Smooth muscle cell (in vitro differentiated cells): ENCODE measurements around the gene SPG11. TPM values are rescaled to one million over a fixed set of nuclear protein-coding genes. Genes with fewer than 3 reads are reported as not detected.

ENCODE experiments used
- DNase-seq: peaks from one replicate; lab custom pipeline; 2025; ENCODE audit not compliant: unreplicated experiment; lab: John Stamatoyannopoulos, UW
- H2AFZ ChIP-seq: fragments of 200-600 bp; sonication (generic); 2 replicates; pipeline ENCODE4 v1.6.0; 2016; ENCODE audit warnings: antibody characterized with exemption, low read depth, mild to moderate bottlenecking
- H3F3A ChIP-seq: fragments of 200-600 bp; sonication (generic); 2 replicates; pipeline ENCODE4 v1.6.0; 2017; ENCODE audit warnings: antibody characterized with exemption, low read depth
- H3K27ac ChIP-seq: fragments of 200-600 bp; sonication (generic); 2 replicates; pipeline ENCODE4 v1.5.1; 2016; ENCODE audit warnings: low read depth, mild to moderate bottlenecking
- H3K27me3 ChIP-seq: fragments of 200-600 bp; sonication (generic); 2 replicates; pipeline ENCODE4 v1.6.1; 2016; ENCODE audit warnings: low read depth, mild to moderate bottlenecking
- H3K36me3 ChIP-seq: fragments of 200-600 bp; sonication (generic); 2 replicates; pipeline ENCODE4 v1.5.1; 2016; ENCODE audit warnings: low read depth
- H3K4me1 ChIP-seq: fragments of 200-600 bp; sonication (generic); 2 replicates; pipeline ENCODE4 v1.5.1; 2016; ENCODE audit warnings: low read depth
- H3K4me2 ChIP-seq: fragments of 200-600 bp; sonication (generic); 2 replicates; pipeline ENCODE4 v1.6.0; 2016; ENCODE audit warnings: mild to moderate bottlenecking
- H3K4me3 ChIP-seq: fragments of 200-600 bp; sonication (generic); 2 replicates; pipeline ENCODE4 v1.5.1; 2016; ENCODE audit warnings: mild to moderate bottlenecking
- H3K79me2 ChIP-seq: fragments of 200-600 bp; sonication (generic); 2 replicates; pipeline ENCODE4 v1.6.0; 2016; ENCODE audit warnings: low read depth, mild to moderate bottlenecking
- H3K9ac ChIP-seq: fragments of 200-600 bp; sonication (generic); 2 replicates; pipeline ENCODE4 v1.6.0; 2016; ENCODE audit warnings: low read depth
- H3K9me3 ChIP-seq: fragments of 200-600 bp; sonication (generic); replicated peaks from 2 replicates; pipeline ENCODE4 v1.5.1; 2016; ENCODE audit warnings: low read depth
- H4K20me1 ChIP-seq: fragments of 200-600 bp; sonication (generic); 2 replicates; pipeline ENCODE4 v1.6.0; 2016; ENCODE audit warnings: low read depth
- CTCF ChIP-seq: fragments of 200-600 bp; sonication (generic); IDR thresholded peaks from 2 replicates; pipeline ENCODE4 v1.5.1; 2017; ENCODE audit warnings: borderline replicate concordance, mild to moderate bottlenecking, antibody characterized with exemption; ENCODE audit not compliant: insufficient read depth, poor library complexity, severe bottlenecking
- WGBS: methylation state at CpG from one replicate; pipeline ENCODE4 v1.1.7; 2016; ENCODE audit warnings: low lambda C conversion rate; 5-methylcytosine and 5-hydroxymethylcytosine counted together
- polyA plus RNA-seq: library from polyadenylated mRNA; unstranded; fragments of >200 nt; fragmentation: Nextera tagmentation; extraction: Ambion mirVana; gene quantifications from 2 replicates; pipeline ENCODE4 v1.2.1, GENCODE V29; 2016
- total RNA-seq: library from RNA; depleted of rRNA; stranded (reverse); fragments of >200 nt; gene quantifications from 2 replicates; pipeline ENCODE4 v1.2.3, GENCODE V29; 2014

Gene SPG11
- total and polyA plus RNA-seq, 2 experiments from 2014 or later, result 16.2 to 48.6 TPM

GRCh38 chr15:44530653-44531052, 132.8 kb downstream of the SPG11 start:
- no peak for TF ChIP-seq CTCF
- peaks cover 5% of the 10 kb centered on the region for H3F3A ChIP-seq
- DNase-seq, result no peak
- H3K36me3 ChIP-seq, result peaks cover 3% of the 10 kb centered on the region
- no peaks in the 10 kb centered on the region for H4K20me1 ChIP-seq
- H3K27ac ChIP-seq, result no peak overlapping the region
- no peak overlapping the region for H2AFZ ChIP-seq
- H3K9ac ChIP-seq, result no peak overlapping the region
- H3K4me1 ChIP-seq, result peaks cover 2% of the 10 kb centered on the region
- no peak overlapping the region for H3K4me2 ChIP-seq
- 94% methylated on average over 3 of the region's 3 CpGs for WGBS
- no peaks in the 10 kb centered on the region for H3K27me3 ChIP-seq
- no peaks in the 10 kb centered on the region for H3K9me3 ChIP-seq
- H3K4me3 ChIP-seq, result no peak overlapping the region
- H3K79me2 ChIP-seq, result peaks cover 10% of the 10 kb centered on the region

GRCh38 chr15:44529864-44530604, 133.4 kb downstream of the SPG11 start:
- H2AFZ ChIP-seq, result no peak overlapping the region
- H4K20me1 ChIP-seq, result no peaks in the 10 kb centered on the region
- no peaks in the 10 kb centered on the region for H3K27me3 ChIP-seq
- no peak overlapping the region for H3K4me3 ChIP-seq
- H3K9ac ChIP-seq, result no peak overlapping the region
- no peak overlapping the region for H3K4me2 ChIP-seq
- H3F3A ChIP-seq, result peaks cover 9% of the 10 kb centered on the region
- H3K36me3 ChIP-seq, result peaks cover 3% of the 10 kb centered on the region
- WGBS, result 88% methylated on average over 10 of the region's 10 CpGs
- TF ChIP-seq CTCF, result no peak
- no peaks in the 10 kb centered on the region for H3K4me1 ChIP-seq
- no peaks in the 10 kb centered on the region for H3K9me3 ChIP-seq
- H3K79me2 ChIP-seq, result peaks cover 3% of the 10 kb centered on the region
- no peak overlapping the region for H3K27ac ChIP-seq
- DNase-seq, result no peak

GRCh38 chr15:44527241-44527640, 136.2 kb downstream of the SPG11 start:
- Histone ChIP-seq H3K4me1 (no peaks in the 10 kb centered on the region), H3F3A (peaks cover 10% of the 10 kb centered on the region), H3K27me3 (no peaks in the 10 kb centered on the region), H2AFZ (no peak overlapping the region), H3K4me2 (no peak overlapping the region), H3K79me2 (no peaks in the 10 kb centered on the region), H3K36me3 (peaks cover 6% of the 10 kb centered on the region), H4K20me1 (no peaks in the 10 kb centered on the region), H3K9me3 (no peaks in the 10 kb centered on the region), H3K4me3 (no peak overlapping the region), H3K27ac (no peak overlapping the region), H3K9ac (no peak overlapping the region)
- no peak for DNase-seq
- WGBS, result 95% methylated on average over 2 of the region's 2 CpGs
- TF ChIP-seq CTCF, result no peak

DNA sequence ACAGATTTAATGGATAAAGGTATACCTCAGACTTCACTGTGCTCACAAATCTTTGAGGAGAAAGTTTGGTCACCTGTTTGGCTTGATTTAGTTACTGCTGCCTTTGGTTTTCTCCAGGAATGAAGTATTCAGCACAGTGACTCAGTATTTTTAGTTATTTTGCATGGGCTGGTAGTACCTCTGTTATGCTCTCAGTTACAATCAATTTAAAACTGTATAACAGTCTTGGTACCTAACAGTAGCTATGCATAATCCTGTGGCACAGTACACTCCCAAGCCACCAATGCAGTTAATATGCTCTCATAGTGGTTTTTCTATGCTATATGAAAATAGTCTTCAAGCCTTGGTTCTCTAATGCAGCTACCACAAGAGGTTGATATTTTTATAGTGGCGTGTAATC, 138.4 kb downstream of the SPG11 start:
- no peak overlapping the region for H3K27ac ChIP-seq
- no peak overlapping the region for H3K9ac ChIP-seq
- no peak overlapping the region for H2AFZ ChIP-seq
- H3K4me3 ChIP-seq, result no peak overlapping the region
- no peak for DNase-seq
- H4K20me1 ChIP-seq, result no peaks in the 10 kb centered on the region
- no peaks in the 10 kb centered on the region for H3K27me3 ChIP-seq
- H3F3A ChIP-seq, result peaks cover 10% of the 10 kb centered on the region
- no peaks in the 10 kb centered on the region for H3K79me2 ChIP-seq
- H3K4me1 ChIP-seq, result no peaks in the 10 kb centered on the region
- no peak for TF ChIP-seq CTCF
- peaks cover 11% of the 10 kb centered on the region for H3K36me3 ChIP-seq
- no peaks in the 10 kb centered on the region for H3K9me3 ChIP-seq
- 100% methylated on average over 1 of the region's 1 CpG for WGBS
- H3K4me2 ChIP-seq, result no peak overlapping the region
